Measurements from ENCODE around the gene TENT5C.
A peak's percentile ranks its signal among the peaks of the same experiment; 100 is the strongest.

The TENT5C gene

GRCh38 chr1:117605774-117606648, at the start of gene TENT5C:
TENT5C (plus strand) TSS chr1:117606048; CDS start chr1:117622869, 16,821 bp downstream.
- no peak for TF ChIP-seq TSHZ2 (CRISPR knock-in tag; IDR thresholded peaks at IDR 0.05)
- no peak for TF ChIP-seq ZNF565 (CRISPR knock-in tag; conservative IDR thresholded peaks at IDR 0.05; ENCODE audit: low read depth)
- TF ChIP-seq POU6F1 (CRISPR knock-in tag; IDR thresholded peaks at IDR 0.05; ENCODE audit: borderline replicate concordance, low read depth): no peak
- no peak for TF ChIP-seq OSR1 (CRISPR knock-in tag; IDR thresholded peaks at IDR 0.05)
- no peak for TF ChIP-seq TCF4 (CRISPR knock-in tag; IDR thresholded peaks at IDR 0.05; ENCODE audit: borderline replicate concordance)
- no peak for TF ChIP-seq ZFP30 (CRISPR knock-in tag; IDR thresholded peaks at IDR 0.05)
- TF ChIP-seq ESRRG (CRISPR knock-in tag; IDR thresholded peaks at IDR 0.05): no peak
- no peak for TF ChIP-seq ARNTL (CRISPR knock-in tag; IDR thresholded peaks at IDR 0.05; ENCODE audit: borderline replicate concordance, low read depth)
- no peak for TF ChIP-seq PPARA (CRISPR knock-in tag; IDR thresholded peaks at IDR 0.05; ENCODE audit: borderline replicate concordance)
- TF ChIP-seq RARB (CRISPR knock-in tag; IDR thresholded peaks at IDR 0.05): no peak
- TF ChIP-seq ISL1 (CRISPR knock-in tag; IDR thresholded peaks at IDR 0.05): no peak
- no peak for TF ChIP-seq ZNF70 (CRISPR knock-in tag; IDR thresholded peaks at IDR 0.05)
- no peak for TF ChIP-seq CREB5 (CRISPR knock-in tag; IDR thresholded peaks at IDR 0.05; ENCODE audit: low read depth)
- no peak for TF ChIP-seq ZFP3 (CRISPR knock-in tag; IDR thresholded peaks at IDR 0.05)
- peak; percentile 91 for ATAC-seq

GRCh38 chr1:117556341-117556740, 49.5 kb upstream of the TENT5C start:
- ATAC-seq: no peak
- TF ChIP-seq ARNTL (CRISPR knock-in tag; IDR thresholded peaks at IDR 0.05; ENCODE audit: borderline replicate concordance, low read depth) (no peak), ZC3H10 (CRISPR knock-in tag; IDR thresholded peaks at IDR 0.05) (no peak), TSHZ2 (CRISPR knock-in tag; IDR thresholded peaks at IDR 0.05) (no peak), GLIS3 (CRISPR knock-in tag; IDR thresholded peaks at IDR 0.05) (no peak), BACH2 (CRISPR knock-in tag; IDR thresholded peaks at IDR 0.05; ENCODE audit: borderline replicate concordance) (no peak), ZFP30 (CRISPR knock-in tag; IDR thresholded peaks at IDR 0.05) (no peak), TOX (CRISPR knock-in tag; IDR thresholded peaks at IDR 0.05; ENCODE audit: borderline replicate concordance) (no peak), SNAI2 (CRISPR knock-in tag; IDR thresholded peaks at IDR 0.05) (no peak), ZFP3 (CRISPR knock-in tag; IDR thresholded peaks at IDR 0.05) (no peak), ZNF70 (CRISPR knock-in tag; IDR thresholded peaks at IDR 0.05) (no peak), CSRNP3 (CRISPR knock-in tag; IDR thresholded peaks at IDR 0.05) (no peak), TCF4 (CRISPR knock-in tag; IDR thresholded peaks at IDR 0.05; ENCODE audit: borderline replicate concordance) (no peak), CSDC2 (CRISPR knock-in tag; IDR thresholded peaks at IDR 0.05) (no peak), RARB (CRISPR knock-in tag; IDR thresholded peaks at IDR 0.05) (no peak), ZNF8 (CRISPR knock-in tag; IDR thresholded peaks at IDR 0.05) (no peak), ESRRG (CRISPR knock-in tag; IDR thresholded peaks at IDR 0.05) (no peak), POU6F1 (CRISPR knock-in tag; IDR thresholded peaks at IDR 0.05; ENCODE audit: borderline replicate concordance, low read depth) (no peak), ISL1 (CRISPR knock-in tag; IDR thresholded peaks at IDR 0.05) (no peak), PPARA (CRISPR knock-in tag; IDR thresholded peaks at IDR 0.05; ENCODE audit: borderline replicate concordance) (no peak)

All from SK-N-SH treated with all-trans-retinoic acid at 6 μM for 48 hours (cell line).